GM19328 (cell line): ENCODE measurements around the gene FOXN3.
A peak's percentile ranks its signal among the peaks of the same experiment; 100 is the strongest.

Experiments
- ATAC-seq: cut with Tn5 transposase; IDR thresholded peaks from one replicate; pipeline ENCODE4 v1.9.1; 2021; ENCODE audit warnings: mild to moderate bottlenecking, moderate library complexity; ENCODE audit not compliant: unreplicated experiment

FOXN3 gene

GRCh38 chr14:89366864-89367778, 49.9 kb downstream of the FOXN3 start:
- no peak for ATAC-seq

- peak; percentile 91 for ATAC-seq
Observed at GRCh38 chr14:89365061-89365801, 51.8 kb downstream of the FOXN3 start.

- no peak for ATAC-seq
Observed at GRCh38 chr14:89364316-89364715, 52.7 kb downstream of the FOXN3 start.

GRCh38 chr14:89360277-89360676, 56.8 kb downstream of the FOXN3 start:
- no peak for ATAC-seq

GRCh38 chr14:89359477-89360222, 57.4 kb downstream of the FOXN3 start:
- ATAC-seq: no peak

- ATAC-seq: no peak
Observed at GRCh38 chr14:89357655-89358297, 59.3 kb downstream of the FOXN3 start.

GRCh38 chr14:89356927-89357326, 60.1 kb downstream of the FOXN3 start:
- ATAC-seq: no peak

- ATAC-seq: no peak
Observed at GRCh38 chr14:89356496-89356895, 60.5 kb downstream of the FOXN3 start.

- ATAC-seq: no peak
Observed at GRCh38 chr14:89353766-89354113, 63.3 kb downstream of the FOXN3 start.

- ATAC-seq: no peak
Observed at GRCh38 chr14:89352976-89353765, 63.9 kb downstream of the FOXN3 start.

- ATAC-seq: no peak
Observed at GRCh38 chr14:89351516-89352404, 65.3 kb downstream of the FOXN3 start.

GRCh38 chr14:89351221-89351515, 65.9 kb downstream of the FOXN3 start:
- ATAC-seq: no peak

GRCh38 chr14:89350152-89350551, 66.9 kb downstream of the FOXN3 start:
- no peak for ATAC-seq

- ATAC-seq: no peak
Observed at GRCh38 chr14:89349171-89350008, 67.6 kb downstream of the FOXN3 start.

- no peak for ATAC-seq
Observed at GRCh38 chr14:89348722-89349121, 68.3 kb downstream of the FOXN3 start.

- ATAC-seq: no peak
Observed at GRCh38 chr14:89347885-89348284, 69.1 kb downstream of the FOXN3 start.

- no peak for ATAC-seq
Observed at GRCh38 chr14:89344920-89345254, 72.1 kb downstream of the FOXN3 start.

- ATAC-seq: no peak
Observed at GRCh38 chr14:89343356-89343755, 73.7 kb downstream of the FOXN3 start.

- ATAC-seq: no peak
Observed at GRCh38 chr14:89342049-89342448, 75.0 kb downstream of the FOXN3 start.
